IMR-90 (cell line): ENCODE measurements around the gene KCNJ1. TPM values are rescaled to one million over a fixed set of nuclear protein-coding genes. Genes with fewer than 3 reads are reported as not detected.

ENCODE experiments used
- ATAC-seq: fragments of 200-7000 bp; cut with Tn5 transposase; 2 replicates; pipeline ENCODE4 v1.9.1; 2020; ENCODE audit warnings: low read depth, mild to moderate bottlenecking, moderate library complexity
- BruUV-seq: library from RNA; stranded (reverse); fragments of 400-500 nt; replicated peaks from 2 replicates; lab custom pipeline; 2021; lab: Mats Ljungman, UMichigan
- CTCF ChIA-PET: fragments of 300-600 bp; formaldehyde crosslinking; extraction: SDS; loops from one replicate; lab custom pipeline; 2021; ENCODE audit warnings: antibody characterized with exemption; lab: Yijun Ruan, JAX
- POLR2A ChIA-PET: fragments of 300-600 bp; sonication (Branson Sonifier 250); formaldehyde crosslinking; loops from one replicate; lab custom pipeline; 2022; ENCODE audit warnings: antibody characterized with exemption; ENCODE audit not compliant: unreplicated experiment; lab: Charles Lee
- DNase-seq: peaks from one replicate; pipeline ENCODE4 v3.0.0; 2013
- H2AFZ ChIP-seq: replicated peaks from 2 replicates; pipeline ENCODE3; 2013; ENCODE audit warnings: low read length, mild to moderate bottlenecking; ENCODE audit not compliant: poor library complexity
- H2AK5ac ChIP-seq: 2 replicates; pipeline ENCODE4 v1.6.1; 2013; ENCODE audit warnings: low read depth, low read length, inconsistent platforms
- H2AK9ac ChIP-seq: replicated peaks from 2 replicates; pipeline ENCODE3; 2013; ENCODE audit warnings: mild to moderate bottlenecking, low read depth, low read length, moderate library complexity; ENCODE audit not compliant: poor library complexity
- H2BK120ac ChIP-seq: 2 replicates; pipeline ENCODE4 v1.6.1; 2013; ENCODE audit warnings: low read depth, low read length, inconsistent platforms
- H2BK15ac ChIP-seq: 3 replicates; pipeline ENCODE4 v1.6.1; 2013; ENCODE audit warnings: low read depth, low read length, inconsistent platforms
- H2BK20ac ChIP-seq: 2 replicates; pipeline ENCODE4 v1.6.1; 2013; ENCODE audit warnings: low read depth, mild to moderate bottlenecking, inconsistent platforms, low read length, moderate library complexity
- H2BK5ac ChIP-seq: 2 replicates; pipeline ENCODE4 v1.6.1; 2013; ENCODE audit warnings: mild to moderate bottlenecking, low read depth, low read length, inconsistent platforms; ENCODE audit not compliant: poor library complexity, severe bottlenecking
- H3K14ac ChIP-seq: replicated peaks from 2 replicates; pipeline ENCODE4 v1.6.1; 2013; ENCODE audit warnings: low read depth, low read length, inconsistent platforms
- H3K18ac ChIP-seq: 2 replicates; pipeline ENCODE4 v1.6.1; 2013; ENCODE audit warnings: low read depth, low read length, control low read depth
- H3K23ac ChIP-seq: 2 replicates; pipeline ENCODE4 v1.6.1; 2013; ENCODE audit warnings: low read depth, low read length, inconsistent platforms
- H3K27ac ChIP-seq: 2 replicates; pipeline ENCODE4 v1.5.1; 2013; ENCODE audit warnings: mild to moderate bottlenecking, control low read depth, low read length; ENCODE audit not compliant: insufficient read depth
- H3K27me3 ChIP-seq: 2 replicates; pipeline ENCODE4 v1.6.1; 2013; ENCODE audit warnings: low read length; ENCODE audit not compliant: control insufficient read depth, insufficient read depth
- H3K36me3 ChIP-seq: 2 replicates; pipeline ENCODE4 v1.6.1; 2013; ENCODE audit warnings: low read length, mixed read lengths; ENCODE audit not compliant: control insufficient read depth, insufficient read depth
- H3K4ac ChIP-seq: 2 replicates; pipeline ENCODE4 v1.6.1; 2013; ENCODE audit warnings: low read depth, low read length, inconsistent platforms
- H3K4me1 ChIP-seq: 2 replicates; pipeline ENCODE4 v1.6.1; 2013; ENCODE audit warnings: low read length, mixed read lengths; ENCODE audit not compliant: control insufficient read depth, insufficient read depth
- H3K4me2 ChIP-seq: 2 replicates; pipeline ENCODE4 v1.6.1; 2013; ENCODE audit warnings: low read depth, mild to moderate bottlenecking, control low read depth, low read length, moderate library complexity
- H3K4me3 ChIP-seq: 2 replicates; pipeline ENCODE4 v1.5.1; 2013; ENCODE audit warnings: low read depth, mild to moderate bottlenecking, control low read depth, low read length, moderate library complexity; ENCODE audit not compliant: insufficient read depth
- H3K56ac ChIP-seq: 2 replicates; pipeline ENCODE4 v1.6.1; 2013; ENCODE audit warnings: low read length, inconsistent platforms; ENCODE audit not compliant: insufficient read depth; ENCODE audit errors: extremely low read depth
- H3K79me1 ChIP-seq, 2 experiments: 2 replicates each; pipeline ENCODE4 v1.6.1; 2013; ENCODE audit warnings: low read length in 2 of 2, inconsistent platforms in 1 of 2, low read depth in 1 of 2
- H3K9ac ChIP-seq: 2 replicates; pipeline ENCODE4 v1.6.1; 2013; ENCODE audit warnings: low read depth, low read length, control low read depth
- H3K9me1 ChIP-seq: 2 replicates; pipeline ENCODE4 v1.6.1; 2013; ENCODE audit warnings: low read length, inconsistent platforms; ENCODE audit not compliant: insufficient read depth
- H3K9me3 ChIP-seq: 2 replicates; pipeline ENCODE4 v1.6.1; 2013; ENCODE audit warnings: low read length; ENCODE audit not compliant: control insufficient read depth, insufficient read depth
- H4K20me1 ChIP-seq: 2 replicates; pipeline ENCODE4 v1.6.1; 2013; ENCODE audit warnings: low read length, inconsistent platforms; ENCODE audit not compliant: insufficient read depth
- H4K5ac ChIP-seq: 2 replicates; pipeline ENCODE4 v1.6.1; 2013; ENCODE audit warnings: mild to moderate bottlenecking, low read depth, low read length, control low read depth
- H4K8ac ChIP-seq, 2 experiments: 2 replicates each; pipeline ENCODE4 v1.6.1; 2013; ENCODE audit warnings: low read depth in 2 of 2, low read length in 2 of 2, control low read depth in 1 of 2, inconsistent platforms in 1 of 2
- H4K91ac ChIP-seq: 2 replicates; pipeline ENCODE4 v1.6.1; 2013; ENCODE audit warnings: low read depth, low read length, inconsistent platforms; ENCODE audit not compliant: insufficient read depth
- BHLHE40 ChIP-seq: fragments of 150-350 bp; IDR thresholded peaks from 2 replicates; pipeline ENCODE4 v1.6.1; 2016; ENCODE audit warnings: mild to moderate bottlenecking, low read depth, low read length
- CEBPB ChIP-seq: IDR thresholded peaks from 2 replicates; pipeline ENCODE4 v1.6.1; 2012; ENCODE audit warnings: low read depth, low read length, improper control_type of control experiment
- CHD1 ChIP-seq: IDR thresholded peaks from 2 replicates; pipeline ENCODE4 v1.6.1; 2012; ENCODE audit warnings: low read depth, low read length, improper control_type of control experiment
- CTCF ChIP-seq: conservative IDR thresholded peaks from 2 replicates; pipeline ENCODE4 v1.5.1; 2012; ENCODE audit warnings: mild to moderate bottlenecking, low read depth, low read length, improper control_type of control experiment
- FOS ChIP-seq: fragments of 150-350 bp; IDR thresholded peaks from 2 replicates; pipeline ENCODE4 v1.6.1; 2016; ENCODE audit warnings: low read depth, low read length
- MAFK ChIP-seq: IDR thresholded peaks from 2 replicates; pipeline ENCODE4 v1.6.1; 2012; ENCODE audit warnings: low read depth, low read length, improper control_type of control experiment
- MAZ ChIP-seq: IDR thresholded peaks from 2 replicates; pipeline ENCODE4 v1.6.1; 2012; ENCODE audit warnings: low read depth, mild to moderate bottlenecking, low read length, improper control_type of control experiment, moderate library complexity, borderline replicate concordance
- MXI1 ChIP-seq: IDR thresholded peaks from 2 replicates; pipeline ENCODE4 v1.6.1; 2012; ENCODE audit warnings: low read depth, mild to moderate bottlenecking, low read length, moderate library complexity, borderline replicate concordance
- NFE2L2 ChIP-seq: fragments of 150-350 bp; IDR thresholded peaks from 2 replicates; pipeline ENCODE4 v1.6.1; 2016; ENCODE audit warnings: low read depth, mild to moderate bottlenecking, low read length
- POLR2A ChIP-seq: IDR thresholded peaks from 2 replicates; pipeline ENCODE4 v1.6.1; 2012; ENCODE audit warnings: mild to moderate bottlenecking, low read depth, low read length
- RAD21 ChIP-seq: IDR thresholded peaks from 2 replicates; pipeline ENCODE4 v1.6.1; 2012; ENCODE audit warnings: low read length, improper control_type of control experiment
- RCOR1 ChIP-seq: IDR thresholded peaks from 2 replicates; pipeline ENCODE4 v1.6.1; 2012; ENCODE audit warnings: mild to moderate bottlenecking, low read length, improper control_type of control experiment; ENCODE audit not compliant: insufficient replicate concordance
- USF2 ChIP-seq: fragments of 150-350 bp; IDR thresholded peaks from 2 replicates; pipeline ENCODE4 v1.6.1; 2017; ENCODE audit warnings: mild to moderate bottlenecking, antibody characterized with exemption, low read length, low read depth
- WGBS, 2 experiments: methylation state at CpG; one replicate each; pipeline versions ENCODE4 v1.1.5 to v1.1.7; 2013; ENCODE audit warnings: missing lambda C conversion rate in 2 of 2; ENCODE audit not compliant: insufficient read length in 1 of 2; ENCODE audit errors: extremely low coverage in 2 of 2; 5-methylcytosine and 5-hydroxymethylcytosine counted together
- dilution Hi-C: fragments of 300-500 bp; cut with HindIII; formaldehyde crosslinking; loops from one replicate; pipeline ENCODE4 v1.14.3; 2018; ENCODE audit warnings: low sequenced_read_pairs; ENCODE audit not compliant: unreplicated experiment
- in situ Hi-C: fragments of 300-500 bp; cut with MboI; formaldehyde crosslinking; loops from 3 replicates; pipeline ENCODE4 v1.14.3; 2019; ENCODE audit warnings: low sequenced_read_pairs, inconsistent platforms, mixed read lengths
- intact Hi-C: fragments of 100-400 bp; cut with micrococcal nuclease; formaldehyde crosslinking; loops from 2 replicates; pipeline ENCODE4 v1.10.0; 2022
- polyA plus RNA-seq, 3 experiments: library from polyadenylated mRNA; depleted of rRNA; stranded (reverse); fragments of >200 nt; gene quantifications; 2 replicates each; pipeline ENCODE4 v1.2.3, GENCODE V29; 2012; ENCODE audit warnings: low replicate concordance in 1 of 3
- total RNA-seq: library from RNA; depleted of rRNA; stranded (reverse); fragments of >200 nt; gene quantifications from 2 replicates; pipeline ENCODE4 v1.2.3, GENCODE V29; 2012
- TF ChIP-seq, protein P1 (sequence below): fragments of 150-350 bp; IDR thresholded peaks from 2 replicates; pipeline ENCODE4 v1.6.1; 2016; ENCODE audit warnings: low read depth, mild to moderate bottlenecking, low read length, moderate library complexity, borderline replicate concordance

KCNJ1 gene
- total and polyA plus RNA-seq, 2 of the 4 experiments (the other 2 are of a cell fraction) = not detected

DNA sequence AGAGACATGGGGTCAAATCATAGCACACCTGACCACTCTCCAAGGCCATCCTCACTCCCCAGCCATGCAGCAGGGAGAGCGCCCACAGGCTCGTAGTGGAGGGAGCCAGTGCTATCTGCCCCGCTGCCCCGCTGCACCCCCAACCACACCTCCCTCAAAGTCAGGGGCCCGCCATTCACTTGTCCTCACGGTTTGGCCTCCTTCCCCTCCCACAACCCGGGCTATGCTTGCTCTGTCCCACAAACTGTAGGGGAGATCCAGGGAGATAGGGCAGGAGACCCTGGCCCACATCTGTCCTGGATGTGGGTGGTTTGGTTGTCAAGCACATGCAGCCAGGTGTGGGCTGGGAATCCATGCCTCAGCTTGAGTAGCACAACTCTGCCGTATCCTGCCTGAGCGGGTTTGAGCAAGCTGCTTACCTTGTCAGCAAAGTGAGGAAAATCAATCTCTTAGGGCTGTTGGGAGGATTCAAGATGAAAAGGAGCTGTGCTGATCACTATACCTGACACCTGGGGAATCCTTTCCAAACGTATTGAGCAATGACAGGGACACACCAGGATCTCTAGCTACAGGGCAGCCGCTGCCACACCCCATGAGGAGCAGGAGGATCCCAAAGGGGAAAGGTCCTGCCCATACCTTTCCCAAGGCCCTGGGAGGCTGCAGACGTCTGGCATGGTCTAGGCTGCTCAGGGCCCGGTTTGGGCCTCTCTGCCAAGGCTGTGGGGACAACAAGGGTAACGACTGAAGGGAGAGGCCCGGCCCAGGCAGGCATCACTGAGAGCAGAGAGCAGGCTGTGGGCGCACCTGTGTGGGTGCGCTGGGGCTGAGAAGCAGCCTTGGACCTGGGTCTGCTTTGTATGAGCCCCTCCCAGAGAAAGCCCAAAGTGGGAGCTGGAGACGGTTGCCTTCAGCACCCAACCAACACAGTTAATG lies 47.4 kb upstream of the KCNJ1 start:
- H2BK15ac ChIP-seq = no peak overlapping the region
- no peak overlapping the region for H4K8ac ChIP-seq
- no peak overlapping the region for H2BK20ac ChIP-seq
- no peak overlapping the region for H3K27ac ChIP-seq
- POLR2A ChIA-PET = no interaction called here
- H2AK9ac ChIP-seq = no peak overlapping the region
- WGBS, 2 experiments = 68% methylated on average over 5 of the region's 18 CpGs; no CpG with 5 or more reads in 1 of the 2 experiments
- H2AFZ ChIP-seq = peak overlapping the region; percentile 5
- CTCF ChIA-PET = no interaction called here
- H3K4me3 ChIP-seq = no peak overlapping the region
- BruUV-seq = no TSS peak
- peaks cover 4% of the 10 kb centered on the region; the same call in 1 of the 2 replicates for H3K9me1 ChIP-seq
- H3K18ac ChIP-seq = no peak overlapping the region
- no peak overlapping the region for H3K4me2 ChIP-seq
- dilution Hi-C loops (no loop called here), in situ Hi-C loops (no loop called here), intact Hi-C loops (no loop called here)
- peaks cover 35% of the 10 kb centered on the region for H3K27me3 ChIP-seq
- no peaks in the 10 kb centered on the region for H4K20me1 ChIP-seq
- no peak overlapping the region for H3K9ac ChIP-seq
- ATAC-seq (no peak), DNase-seq (no peak)
- peaks cover 3% of the 10 kb centered on the region; the same call in 1 of the 2 replicates for H3K9me3 ChIP-seq
- H3K36me3 ChIP-seq = no peaks in the 10 kb centered on the region
- no peak overlapping the region for H2AK5ac ChIP-seq
- no peak overlapping the region for H3K56ac ChIP-seq
- H4K5ac ChIP-seq = no peak overlapping the region
- H3K79me1 ChIP-seq = no peaks in the 10 kb centered on the region
- H3K23ac ChIP-seq = no peak overlapping the region
- no peak overlapping the region for H3K4ac ChIP-seq
- no peak overlapping the region for H4K91ac ChIP-seq
- H2BK120ac ChIP-seq = no peak overlapping the region
- peaks cover 13% of the 10 kb centered on the region for H3K4me1 ChIP-seq
- H2BK5ac ChIP-seq = no peak overlapping the region
- H3K14ac ChIP-seq = no peak overlapping the region
- TF ChIP-seq NFE2L2 (no peak), RAD21 (no peak), MXI1 (no peak), RCOR1 (no peak), POLR2A (no peak), CHD1 (no peak), MAZ (no peak), MAFK (no peak), USF2 (no peak), CEBPB (no peak), CTCF (no peak), BHLHE40 (no peak), FOS (no peak)
- TF ChIP-seq, protein P1, sequence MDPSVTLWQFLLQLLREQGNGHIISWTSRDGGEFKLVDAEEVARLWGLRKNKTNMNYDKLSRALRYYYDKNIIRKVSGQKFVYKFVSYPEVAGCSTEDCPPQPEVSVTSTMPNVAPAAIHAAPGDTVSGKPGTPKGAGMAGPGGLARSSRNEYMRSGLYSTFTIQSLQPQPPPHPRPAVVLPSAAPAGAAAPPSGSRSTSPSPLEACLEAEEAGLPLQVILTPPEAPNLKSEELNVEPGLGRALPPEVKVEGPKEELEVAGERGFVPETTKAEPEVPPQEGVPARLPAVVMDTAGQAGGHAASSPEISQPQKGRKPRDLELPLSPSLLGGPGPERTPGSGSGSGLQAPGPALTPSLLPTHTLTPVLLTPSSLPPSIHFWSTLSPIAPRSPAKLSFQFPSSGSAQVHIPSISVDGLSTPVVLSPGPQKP = no peak
